Chondrocyte (in vitro differentiated cells): ENCODE measurements around the gene ZMYND11. TPM values are rescaled to one million over a fixed set of nuclear protein-coding genes. Genes with fewer than 3 reads are reported as not detected.

Experiments
- DNase-seq: peaks from one replicate; pipeline ENCODE4 v3.0.0; 2021; ENCODE audit warnings: mixed read lengths, low spot score
- H3K27ac Mint-ChIP-seq: one replicate; pipeline ENCODE4 v1.8.0; 2021; ENCODE audit warnings: mild to moderate bottlenecking, moderate library complexity, mixed read lengths; ENCODE audit not compliant: unreplicated experiment
- H3K27me3 Mint-ChIP-seq: 2 replicates; pipeline ENCODE4 v1.8.0; 2021; ENCODE audit warnings: low read depth, mixed read lengths
- H3K36me3 Mint-ChIP-seq: 2 replicates; pipeline ENCODE4 v1.8.0; 2021; ENCODE audit warnings: low read depth, mixed read lengths
- H3K4me1 Mint-ChIP-seq: 2 replicates; pipeline ENCODE4 v1.8.0; 2021; ENCODE audit warnings: low read depth, mild to moderate bottlenecking, mixed read lengths
- H3K4me3 Mint-ChIP-seq: one replicate; pipeline ENCODE4 v1.8.0; 2021; ENCODE audit warnings: mild to moderate bottlenecking, moderate library complexity, mixed read lengths; ENCODE audit not compliant: unreplicated experiment
- H3K9me3 Mint-ChIP-seq: 2 replicates; pipeline ENCODE4 v1.8.0; 2021; ENCODE audit warnings: low read depth, mixed read lengths
- CTCF ChIP-seq: fragments of 200-600 bp; sonication (generic); IDR thresholded peaks from 2 replicates; pipeline ENCODE4 v1.5.0; 2021; ENCODE audit warnings: antibody characterized with exemption, mild to moderate bottlenecking, moderate library complexity
- total RNA-seq: library from RNA; stranded (reverse); gene quantifications from 3 replicates; pipeline ENCODE4 v1.2.1, GENCODE V29; 2021

Gene ZMYND11
- total RNA-seq, 1 donor from 2014 or later, result 72.0 TPM

GRCh38 chr10:208616-209015 lies 73.4 kb downstream of the ZMYND11 start:
- Mint-ChIP-seq H3K27ac (no peak overlapping the region), H3K4me1 (no peaks in the 10 kb centered on the region), H3K27me3 (no peaks in the 10 kb centered on the region), H3K36me3 (peaks cover 4% of the 10 kb centered on the region), H3K9me3 (no peaks in the 10 kb centered on the region), H3K4me3 (no peak overlapping the region)
- DNase-seq, result no peak
- no peak for TF ChIP-seq CTCF

GRCh38 chr10:209357-209756 lies 74.1 kb downstream of the ZMYND11 start:
- H3K4me1 Mint-ChIP-seq, result no peaks in the 10 kb centered on the region
- no peak overlapping the region for H3K4me3 Mint-ChIP-seq
- TF ChIP-seq CTCF, result peak; percentile 72
- DNase-seq, result no peak
- no peak overlapping the region for H3K27ac Mint-ChIP-seq
- H3K27me3 Mint-ChIP-seq, result no peaks in the 10 kb centered on the region
- H3K36me3 Mint-ChIP-seq, result peaks cover 4% of the 10 kb centered on the region
- no peaks in the 10 kb centered on the region for H3K9me3 Mint-ChIP-seq

- Mint-ChIP-seq H3K4me1 (no peaks in the 10 kb centered on the region), H3K4me3 (no peak overlapping the region), H3K9me3 (no peaks in the 10 kb centered on the region), H3K36me3 (peaks cover 4% of the 10 kb centered on the region), H3K27ac (no peak overlapping the region), H3K27me3 (no peaks in the 10 kb centered on the region)
- no peak for TF ChIP-seq CTCF
- no peak for DNase-seq
Measured at GRCh38 chr10:210297-210696, 75.0 kb downstream of the ZMYND11 start.

- H3K9me3 Mint-ChIP-seq, result no peaks in the 10 kb centered on the region
- no peak overlapping the region for H3K4me3 Mint-ChIP-seq
- no peak for DNase-seq
- peaks cover 3% of the 10 kb centered on the region for H3K36me3 Mint-ChIP-seq
- H3K4me1 Mint-ChIP-seq, result peaks cover 4% of the 10 kb centered on the region
- H3K27ac Mint-ChIP-seq, result no peak overlapping the region
- H3K27me3 Mint-ChIP-seq, result no peaks in the 10 kb centered on the region
- no peak for TF ChIP-seq CTCF
Measured at GRCh38 chr10:215444-215843, 80.2 kb downstream of the ZMYND11 start.

- Mint-ChIP-seq H3K27me3 (no peaks in the 10 kb centered on the region), H3K9me3 (no peaks in the 10 kb centered on the region), H3K36me3 (no peaks in the 10 kb centered on the region), H3K4me3 (no peak overlapping the region), H3K27ac (no peak overlapping the region), H3K4me1 (peaks cover 4% of the 10 kb centered on the region)
- no peak for DNase-seq
- no peak for TF ChIP-seq CTCF
Measured at GRCh38 chr10:218798-219197, 83.5 kb downstream of the ZMYND11 start.
